ENCODE data around the gene FBXO2.

Gene FBXO2

DNA sequence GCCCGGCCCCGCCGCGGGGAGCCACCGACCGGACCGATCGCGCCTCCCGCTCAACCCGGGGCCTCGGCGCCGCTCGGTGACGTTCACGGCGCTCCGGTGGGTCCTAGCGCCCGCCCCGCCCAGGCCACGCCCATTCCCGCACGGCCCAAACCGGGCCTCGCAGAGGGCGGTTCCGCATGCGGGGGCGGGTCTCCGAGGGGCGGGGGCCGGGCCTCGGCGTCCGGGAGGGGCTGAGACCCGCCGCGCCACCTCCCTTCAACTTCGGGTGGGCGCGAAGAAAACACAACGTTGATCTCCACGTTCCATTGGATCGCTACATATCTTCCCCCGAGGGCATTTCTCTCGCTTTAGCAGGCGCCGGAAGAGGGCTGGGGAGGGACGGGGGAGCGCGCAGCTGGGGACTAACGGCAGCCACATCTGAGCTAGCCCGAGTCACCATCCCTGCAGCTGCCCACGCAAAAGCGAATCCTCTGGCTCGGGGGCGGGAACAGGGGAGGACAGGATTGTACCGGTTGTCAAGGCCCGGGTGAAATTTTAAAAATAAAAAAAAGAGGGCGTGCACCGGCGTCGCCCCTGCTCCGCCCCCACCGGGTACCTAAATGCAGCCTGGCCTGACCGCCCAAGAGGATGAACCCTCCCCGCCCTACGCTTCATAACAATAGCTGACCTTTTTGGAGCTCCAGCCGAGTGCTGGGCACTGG lies 27.0 kb upstream of the FBXO2 start, which contains the start of gene MAD2L2:
TSS of gene MAD2L2 (minus strand) at position 78 of the 701 bp plus-strand sequence. CDS start 547 bp downstream, outside the sequence.
- peak; percentile 81 for DNase-seq

- DNase-seq: no peak
Observed at GRCh38 chr1:11680270-11681070, 26.2 kb upstream of the FBXO2 start.

GRCh38 chr1:11678442-11678841 lies 24.2 kb upstream of the FBXO2 start:
- DNase-seq: no peak

GRCh38 chr1:11676386-11677103 lies 22.3 kb upstream of the FBXO2 start:
- no peak for DNase-seq

DNA sequence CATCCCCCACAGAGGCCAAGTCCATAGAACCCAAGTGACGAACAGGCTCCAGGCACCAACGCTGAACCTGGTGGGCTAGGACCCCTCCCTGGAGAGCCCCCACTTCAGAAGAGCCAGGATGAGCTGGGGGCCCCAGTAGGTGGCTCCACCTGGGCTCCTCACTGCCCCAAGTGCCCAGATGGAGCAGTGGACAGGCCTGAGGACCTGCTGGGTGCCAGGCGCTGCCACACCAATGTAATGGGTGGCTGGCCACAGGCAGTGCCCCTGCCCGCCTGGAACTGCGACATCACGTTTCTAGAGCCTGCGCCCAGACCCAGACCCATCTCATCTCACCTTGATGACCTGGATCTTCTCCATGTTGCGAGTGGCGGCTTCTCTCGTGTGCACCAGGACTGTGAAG lies 21.1 kb upstream of the FBXO2 start:
- no peak for DNase-seq

DNA sequence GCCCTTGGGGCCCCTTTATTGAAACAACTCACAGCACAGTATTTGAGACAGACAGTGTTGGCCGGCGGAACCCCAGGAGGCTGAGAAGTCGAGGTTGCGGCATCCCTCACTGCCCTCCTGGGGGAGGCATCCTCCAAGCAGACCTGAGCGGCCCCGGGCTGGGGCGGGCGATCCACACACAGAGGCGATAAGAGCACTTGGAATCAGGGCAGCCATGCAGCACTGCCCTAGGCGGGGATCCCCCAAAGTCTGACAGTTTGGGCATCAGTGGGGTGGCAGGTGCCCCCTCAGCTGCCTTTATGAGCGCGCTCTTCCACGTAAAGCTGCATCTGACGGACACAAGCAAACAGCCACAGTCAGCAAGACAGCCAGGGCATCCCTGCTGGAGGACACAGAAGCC lies 20.3 kb upstream of the FBXO2 start:
- DNase-seq: no peak

DNA sequence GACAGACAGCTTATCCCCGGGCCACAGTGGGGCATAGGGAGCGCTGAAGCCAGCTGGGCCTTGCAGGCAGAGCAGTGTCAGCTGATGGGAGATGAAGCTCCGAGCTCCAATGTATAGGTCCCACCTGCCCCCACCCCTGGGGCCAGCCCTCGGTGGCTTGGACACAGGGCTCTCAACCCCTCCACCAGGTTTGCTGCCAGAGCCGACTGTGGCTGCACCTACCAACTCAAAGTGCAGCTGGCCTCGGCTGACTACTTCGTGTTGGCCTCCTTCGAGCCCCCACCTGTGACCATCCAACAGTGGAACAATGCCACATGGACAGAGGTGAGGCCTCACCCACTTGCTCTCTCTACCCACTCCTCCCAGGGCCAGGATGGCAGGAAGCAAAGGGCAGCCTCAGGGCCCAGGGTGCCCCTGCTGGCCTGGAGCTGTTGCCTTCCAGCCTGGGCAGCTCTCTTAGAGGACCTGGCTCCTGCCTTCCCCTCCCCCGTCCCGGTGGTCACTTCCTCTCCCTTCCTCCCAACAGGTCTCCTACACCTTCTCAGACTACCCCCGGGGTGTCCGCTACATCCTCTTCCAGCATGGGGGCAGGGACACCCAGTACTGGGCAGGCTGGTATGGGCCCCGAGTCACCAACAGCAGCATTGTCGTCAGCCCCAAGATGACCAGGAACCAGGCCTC lies 19.0 kb upstream of the FBXO2 start:
- DNase-seq: no peak

GRCh38 chr1:11671544-11672286 lies 17.5 kb upstream of the FBXO2 start:
- DNase-seq: no peak

DNA sequence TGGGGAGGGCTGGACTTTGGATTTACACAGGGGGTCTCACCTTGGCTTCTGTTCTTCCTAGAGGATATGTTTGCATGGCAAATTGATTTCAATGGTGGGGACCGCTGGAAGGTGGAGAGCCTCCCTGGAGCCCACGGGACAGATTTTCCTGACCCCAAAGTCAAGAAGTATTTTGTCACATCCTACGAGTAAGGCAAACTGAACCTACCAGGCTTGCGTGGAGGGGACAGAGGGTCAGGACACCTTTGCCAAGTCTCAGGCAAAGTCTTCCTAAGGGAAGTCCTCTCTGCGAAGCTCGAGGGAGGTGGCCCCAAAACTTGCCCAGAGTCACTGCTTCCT lies 16.9 kb upstream of the FBXO2 start:
- DNase-seq: no peak

DNA sequence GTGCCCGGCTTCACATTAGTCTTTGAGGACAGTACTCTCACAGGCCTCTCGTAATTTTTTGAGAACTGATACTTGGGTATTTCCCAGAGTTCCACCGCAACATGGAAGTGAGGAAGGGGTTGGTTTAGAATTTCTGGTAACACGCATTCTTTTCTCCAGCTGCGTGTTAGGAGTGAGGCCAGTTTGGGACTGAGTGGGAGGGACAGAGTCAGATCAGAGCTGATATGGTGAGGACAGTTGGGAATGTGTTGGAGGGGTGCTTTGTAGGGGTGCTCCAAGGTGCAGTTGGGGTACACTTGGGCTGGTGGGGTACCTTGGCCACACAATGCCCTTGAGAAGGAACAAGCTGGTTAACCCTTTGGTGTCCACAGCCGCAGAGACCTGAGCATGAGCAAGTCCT lies 16.5 kb upstream of the FBXO2 start:
- DNase-seq: no peak

DNA sequence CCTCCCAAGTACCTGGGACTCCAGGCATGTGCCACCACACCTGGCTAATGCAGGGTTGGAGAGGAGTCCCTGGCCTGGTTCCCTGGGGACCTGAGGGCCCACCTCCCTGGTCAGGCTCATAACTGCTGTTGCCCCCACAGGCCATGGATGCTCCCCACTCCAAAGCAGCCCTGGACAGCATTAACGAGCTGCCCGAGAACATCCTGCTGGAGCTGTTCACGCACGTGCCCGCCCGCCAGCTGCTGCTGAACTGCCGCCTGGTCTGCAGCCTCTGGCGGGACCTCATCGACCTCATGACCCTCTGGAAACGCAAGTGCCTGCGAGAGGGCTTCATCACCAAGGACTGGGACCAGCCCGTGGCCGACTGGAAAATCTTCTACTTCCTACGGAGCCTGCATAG lies 14.3 kb upstream of the FBXO2 start:
- DNase-seq: no peak

DNA sequence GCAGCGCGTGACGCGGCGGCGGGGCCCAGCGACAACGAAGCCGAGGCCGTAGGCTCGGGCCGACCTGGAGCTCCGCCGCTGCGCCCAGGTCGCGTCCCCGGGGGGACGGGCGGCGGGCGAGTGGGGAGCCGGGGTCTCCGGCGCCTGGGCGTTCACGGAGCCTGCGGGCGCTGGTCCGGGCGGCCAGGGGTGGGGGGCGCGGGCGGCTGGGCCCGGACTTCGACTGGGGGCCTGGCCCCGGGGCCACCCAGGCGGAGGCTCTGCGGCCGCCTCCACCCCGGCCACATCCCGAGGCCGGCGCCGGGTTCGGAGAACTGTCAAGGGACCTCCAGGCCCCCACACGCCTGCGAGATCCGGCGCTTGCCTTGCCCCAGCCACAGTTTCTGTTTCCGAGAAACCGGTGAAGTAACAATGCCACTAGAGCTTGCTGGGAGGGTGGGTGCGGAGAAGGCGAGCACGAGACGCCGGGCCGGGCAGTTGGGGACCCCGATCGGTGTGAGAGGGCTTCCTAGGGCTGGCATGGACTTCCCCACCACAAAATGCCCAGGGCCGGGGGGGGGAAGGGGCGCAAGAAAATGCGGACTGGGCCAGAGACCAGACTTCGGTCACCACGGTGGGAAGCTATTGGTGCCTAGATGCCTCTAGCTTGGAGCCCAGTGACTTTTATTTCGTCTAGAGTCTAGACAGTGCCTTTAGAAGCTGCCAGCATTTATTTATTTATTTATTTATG lies 10.3 kb upstream of the FBXO2 start:
- DNase-seq: peak; percentile 49

GRCh38 chr1:11661103-11661502 lies 6.9 kb upstream of the FBXO2 start:
- no peak for DNase-seq

DNA sequence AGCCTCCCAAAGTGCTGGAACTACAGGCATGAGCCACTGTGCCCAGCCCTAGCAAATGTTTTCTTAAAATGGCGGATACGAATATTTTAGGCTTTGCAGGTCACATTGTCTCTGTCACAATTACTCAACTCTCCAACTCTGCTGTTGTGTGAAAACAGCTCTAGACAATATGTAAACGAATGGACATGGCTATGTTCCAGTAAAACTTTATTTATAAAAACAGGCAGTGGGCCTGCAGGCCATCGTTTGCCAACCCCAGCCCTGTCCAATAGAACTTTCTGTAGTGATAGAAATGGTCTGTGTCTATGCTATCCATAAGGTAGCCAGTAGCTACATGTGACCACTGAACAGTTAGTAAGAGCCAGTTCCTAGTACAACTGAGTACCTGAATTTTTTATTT lies 5.5 kb upstream of the FBXO2 start:
- DNase-seq: no peak

- no peak for DNase-seq
Observed at GRCh38 chr1:11658542-11658941, 4.3 kb upstream of the FBXO2 start.

GRCh38 chr1:11657654-11658053 lies 3.4 kb upstream of the FBXO2 start:
- DNase-seq: no peak

DNA sequence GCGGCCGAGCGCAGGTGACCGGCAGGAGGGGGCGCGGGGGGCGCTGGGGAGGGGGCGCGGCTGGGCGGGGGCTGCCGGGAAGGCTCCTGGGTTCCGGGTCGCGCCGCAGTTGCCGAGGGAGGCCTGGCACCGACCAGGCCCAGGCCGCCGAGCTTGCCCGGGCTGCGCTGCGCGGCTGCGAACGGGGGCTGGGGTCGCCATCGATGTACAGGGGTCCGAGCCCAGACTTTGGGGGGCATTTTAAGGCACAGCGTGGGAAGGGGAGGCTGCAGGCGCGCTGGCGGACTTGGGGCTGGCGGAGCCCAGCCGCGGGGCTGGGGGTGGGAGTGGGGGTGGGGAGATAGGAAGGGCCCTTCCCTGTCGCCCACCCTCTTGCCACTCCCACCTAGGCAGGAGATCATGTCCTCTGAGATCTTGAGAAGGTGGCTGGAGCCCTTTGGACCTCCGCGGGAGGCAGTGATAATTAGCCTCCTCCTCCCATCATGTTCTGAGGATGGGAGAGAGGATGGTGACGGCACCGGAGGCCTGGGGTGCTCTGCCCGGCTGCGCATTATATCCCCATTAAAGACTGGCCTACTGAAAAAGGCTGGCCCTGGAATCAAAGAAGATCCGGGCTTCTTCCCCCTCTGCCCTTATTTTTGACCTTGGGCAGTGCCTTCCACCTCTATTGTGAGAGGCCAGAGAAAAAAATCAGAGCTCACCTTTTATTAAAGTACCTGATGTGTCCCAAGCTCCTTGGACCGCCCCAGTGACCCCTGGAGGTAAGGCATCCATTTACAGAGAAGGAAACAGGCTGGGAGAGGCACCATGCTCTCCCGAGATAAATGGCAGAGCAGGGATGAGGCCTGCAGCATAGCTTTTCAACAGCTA lies 945 bp upstream of the FBXO2 start:
- no peak for DNase-seq

DNA sequence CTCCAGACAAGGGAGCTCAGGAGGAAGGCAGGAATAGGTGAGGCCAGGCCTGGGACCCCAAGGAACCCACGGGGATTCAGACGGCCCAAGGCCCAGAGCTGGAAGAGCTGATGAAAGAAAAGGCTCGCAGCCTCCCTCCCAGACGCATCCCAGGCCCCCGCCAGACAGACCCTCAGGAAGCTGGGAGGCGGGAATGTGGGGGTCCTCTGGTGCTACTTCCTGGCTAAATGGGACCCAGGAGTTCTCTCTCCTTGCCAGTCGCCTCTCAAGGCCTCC lies 430 bp downstream of the FBXO2 start:
- no peak for DNase-seq

GRCh38 chr1:11653101-11653860 lies 948 bp downstream of the FBXO2 start:
- DNase-seq: no peak

DNA sequence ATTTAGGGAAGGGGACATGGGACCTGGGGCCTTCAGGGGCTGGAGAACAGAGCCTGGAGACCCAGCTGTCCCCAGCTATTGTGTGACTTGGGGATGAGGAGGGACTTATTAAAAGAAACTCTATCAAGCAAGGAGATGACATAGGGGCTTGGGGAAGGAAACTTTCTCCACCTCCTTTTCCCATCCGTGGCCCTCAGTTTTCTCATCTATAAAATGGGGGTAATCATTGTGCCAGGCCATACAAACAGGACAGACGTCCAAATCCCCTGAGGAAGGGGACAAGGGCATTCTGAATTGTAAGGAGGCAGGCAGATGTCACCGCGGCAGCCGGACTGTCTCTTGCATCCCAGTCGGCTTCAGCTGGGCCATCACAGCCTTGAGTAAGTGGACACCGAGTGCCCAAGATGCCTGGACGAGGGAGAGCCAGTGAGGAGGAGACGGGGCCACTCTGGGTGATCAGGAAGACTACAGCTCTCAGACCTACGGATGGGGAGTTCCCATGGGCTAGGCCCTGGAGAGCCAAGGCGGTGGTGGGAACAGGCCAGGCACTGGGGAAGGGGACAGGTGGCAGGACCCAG lies 1.9 kb downstream of the FBXO2 start:
- no peak for DNase-seq

Measured in activated CD4-positive, alpha-beta T cell treated with anti-CD3 and anti-CD28 coated beads for 1 hour (primary cell).